ENCODE results near the gene PRRX2. TPM values are rescaled to one million over a fixed set of nuclear protein-coding genes. Genes with fewer than 3 reads are reported as not detected.

PRRX2 gene
- total and polyA plus RNA-seq, 9 of the 15 experiments (the other 6 are each of a cell fraction or from before 2014, with no cell fraction given) = 0.21 TPM; not detected in 8

- no peak for DNase-seq (ENCODE audit: extremely low read depth in 1 of 4, low spot score in 3 of 4)
- ATAC-seq = no peak
- Histone ChIP-seq H3K9me1 (ENCODE audit: control insufficient read depth, insufficient read depth, low read length) (no peaks in the 10 kb centered on the region), H3K4me1 (replicated peaks in 1 of 2; ENCODE audit: control insufficient read depth in 2 of 2, insufficient read depth in 2 of 2, low read length in 2 of 2) (peaks cover 24 to 42% of the 10 kb centered on the region in 2 experiments; a peak in 4 of 5 replicates), H3K9me3 (replicated peaks; ENCODE audit: control insufficient read depth, insufficient read depth, low read depth, low read length) (no peaks in the 10 kb centered on the region), H3K27ac (ENCODE audit: extremely low read depth, low read depth, low read length) (no peak overlapping the region), H3K36me3 (ENCODE audit: control insufficient read depth, insufficient read depth, low read length) (peaks cover 89% of the 10 kb centered on the region), H3K4me3 (no peak overlapping the region), H3K9ac (ENCODE audit: insufficient read depth in 1 of 2, low read depth in 2 of 2, low read length in 2 of 2) (peak overlapping the region in 1 of 2 experiments; percentile 68; a peak in 1 of 4 replicates), H4K20me1 (replicated peaks; ENCODE audit: control insufficient read depth, insufficient read depth, low read length) (peaks cover 61% of the 10 kb centered on the region), H2AFZ (ENCODE audit: low read depth, low read length) (no peak overlapping the region), H3K27me3 (ENCODE audit: control insufficient read depth in 2 of 2, insufficient read depth in 2 of 2, low read length in 2 of 2) (no peaks in the 10 kb centered on the region), H3K4me2 (ENCODE audit: insufficient read depth, low read length) (no peak overlapping the region), H3K79me2 (ENCODE audit: control insufficient read depth, insufficient read depth, low read length) (peaks cover 66% of the 10 kb centered on the region)
- in situ Hi-C loops (cut with MboI) = no loop called here
- no peak for FAIRE-seq
- BruUV-seq (replicated peaks) = no TSS peak
- TF ChIP-seq ZNF766 (CRISPR knock-in tag; conservative IDR thresholded peaks at IDR 0.05) = no peak
- TF ChIP-seq TFAP4 (CRISPR knock-in tag; IDR thresholded peaks at IDR 0.05; ENCODE audit: borderline replicate concordance) = no peak
- TF ChIP-seq GABPB2 (CRISPR knock-in tag; conservative IDR thresholded peaks at IDR 0.05) = no peak
- TF ChIP-seq ZNF785 (CRISPR knock-in tag; IDR thresholded peaks at IDR 0.05) = no peak
- TF ChIP-seq POU5F1 (IDR thresholded peaks at IDR 0.05; ENCODE audit: borderline replicate concordance, low read depth, low read length, partially characterized antibody) = no peak
- TF ChIP-seq RNF219 (CRISPR knock-in tag; IDR thresholded peaks at IDR 0.05) = no peak
- TF ChIP-seq PCBP1 (IDR thresholded peaks at IDR 0.05; ENCODE audit: low read depth, low read length, poor library complexity, severe bottlenecking) = no peak
- no peak for TF ChIP-seq PBX2 (CRISPR knock-in tag; IDR thresholded peaks at IDR 0.05; ENCODE audit: low read depth)
- no peak for TF ChIP-seq PBX2 (tag; conservative IDR thresholded peaks at IDR 0.05; ENCODE audit: low read depth)
- TF ChIP-seq FOSL1 (tag; conservative IDR thresholded peaks at IDR 0.05) = no peak
- no peak for TF ChIP-seq ZBTB8A (IDR thresholded peaks at IDR 0.05; ENCODE audit: partially characterized antibody)
- no peak for TF ChIP-seq DMBX1 (CRISPR knock-in tag; IDR thresholded peaks at IDR 0.05; ENCODE audit: borderline replicate concordance)
- TF ChIP-seq ARID1B (IDR thresholded peaks at IDR 0.05) = no peak
- TF ChIP-seq SMARCA4 (IDR thresholded peaks at IDR 0.05) = no peak
- no peak for TF ChIP-seq ZNF764 (CRISPR knock-in tag; IDR thresholded peaks at IDR 0.05; ENCODE audit: low read depth)
- no peak for TF ChIP-seq TRIM25 (IDR thresholded peaks at IDR 0.05; ENCODE audit: borderline replicate concordance)
- POLR2A ChIA-PET = interaction anchor here (2.1 kb wide), 1 partner anchor 8 kb away, joined by 15 read pairs; no protein-coding TSS in a partner anchor
- intact Hi-C loops (cut with micrococcal nuclease) = no loop called here
- CTCF ChIA-PET (ENCODE audit: low intra/inter-chr PET ratio) = no interaction called here
- WGBS (ENCODE audit: insufficient coverage, low coverage, missing lambda C conversion rate) = 95% methylated on average over 14 of the region's 19 CpGs
Observed at GRCh38 chr9:129631674-129632129, 33.7 kb upstream of the PRRX2 start.

Data from K562 (cell line).